Measurements from ENCODE around the gene SCLY.

- no peak for TF ChIP-seq POLR2AphosphoS5 (IDR thresholded peaks at IDR 0.05; ENCODE audit: low read depth, low read length)
- TF ChIP-seq POLR2A (IDR thresholded peaks at IDR 0.05; ENCODE audit: low read depth, low read length): no peak
- TF ChIP-seq SPI1 (IDR thresholded peaks at IDR 0.05; ENCODE audit: low read depth, low read length): no peak
- TF ChIP-seq TAF1 (IDR thresholded peaks at IDR 0.05; ENCODE audit: low read depth, low read length): no peak
- no peak for TF ChIP-seq POU2F2 (IDR thresholded peaks at IDR 0.05; ENCODE audit: low read depth, low read length)
Observed at GRCh38 chr2:238025741-238026360, 35.0 kb upstream of the SCLY start.
